ENCODE data around the gene EXT2.

- TF ChIP-seq CTCF (conservative IDR thresholded peaks at IDR 0.05; ENCODE audit: low read depth in 2 of 2) (peak; percentile 83 to 93), POLR2AphosphoS5 (IDR thresholded peaks at IDR 0.05; ENCODE audit: low read depth) (no peak), REST (IDR thresholded peaks at IDR 0.05; ENCODE audit: unreplicated experiment) (no peak), EZH2 (IDR thresholded peaks at IDR 0.05; ENCODE audit: low read depth, unreplicated experiment) (no peak), CREB1 (CRISPR knock-in tag; IDR thresholded peaks at IDR 0.05; ENCODE audit: low read depth) (no peak), EZH2phosphoT487 (IDR thresholded peaks at IDR 0.05; ENCODE audit: unreplicated experiment) (no peak), ZNF114 (CRISPR knock-in tag; IDR thresholded peaks at IDR 0.05) (no peak), JUNB (IDR thresholded peaks at IDR 0.05; ENCODE audit: unreplicated experiment) (no peak), ZNF462 (CRISPR knock-in tag; IDR thresholded peaks at IDR 0.05) (no peak), STAT1 (IDR thresholded peaks at IDR 0.05; ENCODE audit: unreplicated experiment) (no peak)
Observed at GRCh38 chr11:44110231-44110679, 14.8 kb downstream of the EXT2 start.
